ENCODE results near the gene NPHP1. TPM values are rescaled to one million over a fixed set of nuclear protein-coding genes. Genes with fewer than 3 reads are reported as not detected.
A peak's percentile ranks its signal among the peaks of the same experiment; 100 is the strongest.

NPHP1 gene
- total and polyA plus RNA-seq, 2 donors (not counting 3 experiments of a cell fraction or from before 2014, with no cell fraction given): 2.3 to 5.9 TPM

- H3K9me1 ChIP-seq (replicated peaks; ENCODE audit: control insufficient read depth, extremely low read depth, insufficient read depth, low read length): no peaks in the 10 kb centered on the region
- TSS peak; percentile 75 for BruUV-seq (replicated peaks)
- dilution Hi-C loops (cut with MboI; ENCODE audit: extremely low pct_ligation_motif_present, low sequenced_read_pairs) (no loop called here), intact Hi-C loops (cut with micrococcal nuclease) (loop anchor here (1.0 kb wide), 2 partner anchors 33 to 48 kb away; no protein-coding TSS in a partner anchor)
- peak; percentile 70 for FAIRE-seq
- peak overlapping the region in 1 of 3 experiments; percentile 8 for H3K4me3 ChIP-seq (replicated peaks in 1 of 3; ENCODE audit: insufficient read depth in 1 of 3, low read depth in 1 of 3, low read length in 3 of 3)
- ChIA-PET POLR2A (interaction anchor here (0.6 to 1.1 kb wide), 2 partner anchors 33 to 44 kb away, joined by 3 to 5 read pairs; no protein-coding TSS in a partner anchor), CTCF (interaction anchor here (0.7 to 1.7 kb wide), 3 partner anchors 18 to 33 kb away, joined by 3 to 10 read pairs (median 4); partner anchors contain the start of gene MALL)
- no peaks in the 10 kb centered on the region for H3K27me3 ChIP-seq (ENCODE audit: control insufficient read depth in 2 of 2, insufficient read depth in 2 of 2, low read length in 2 of 2)
- peak overlapping the region; percentile 95 for H3K4me2 ChIP-seq (ENCODE audit: insufficient read depth, low read length)
- no peaks in the 10 kb centered on the region for H4K20me1 ChIP-seq (replicated peaks; ENCODE audit: control insufficient read depth, extremely low read depth, insufficient read depth, low read length)
- no peaks in the 10 kb centered on the region for H3K79me2 ChIP-seq (ENCODE audit: control insufficient read depth, insufficient read depth, low read length)
- H3K4me1 ChIP-seq (ENCODE audit: control insufficient read depth, extremely low read depth, insufficient read depth, low read length): peaks cover 42% of the 10 kb centered on the region
- H3K9me3 ChIP-seq (replicated peaks; ENCODE audit: control insufficient read depth, insufficient read depth, low read length): no peaks in the 10 kb centered on the region
- H2AFZ ChIP-seq (ENCODE audit: low read depth, low read length): no peak overlapping the region
- DNase-seq (ENCODE audit: low read depth, low spot score): peak; percentile 95
- peak overlapping the region; percentile 91 for H3K27ac ChIP-seq (ENCODE audit: insufficient read depth, low read depth, low read length)
- H3K9ac ChIP-seq (replicated peaks; ENCODE audit: extremely low read depth, insufficient read depth, low read length): peak overlapping the region; percentile 83
- TF ChIP-seq GATA2 (IDR thresholded peaks at IDR 0.05; ENCODE audit: insufficient read depth, insufficient read length, low read depth, low read length) (peak; percentile 99), JUN (IDR thresholded peaks at IDR 0.05; ENCODE audit: borderline replicate concordance, insufficient read depth, insufficient read length, low read depth) (peak; percentile 99), POLR2AphosphoS5 (IDR thresholded peaks at IDR 0.05; ENCODE audit: insufficient read depth, low read depth, low read length) (peak; percentile 85), EZH2 (IDR thresholded peaks at IDR 0.05; ENCODE audit: borderline replicate concordance, low read depth, low read length, severe bottlenecking) (no peak), FOS (IDR thresholded peaks at IDR 0.05; ENCODE audit: borderline replicate concordance, insufficient read depth, low read length) (peak; percentile 99), POLR2A (IDR thresholded peaks at IDR 0.05; ENCODE audit: low read depth, low read length) (peak; percentile 58), MYC (IDR thresholded peaks at IDR 0.05; ENCODE audit: low read depth, low read length) (no peak)
- TF ChIP-seq, protein P1, sequence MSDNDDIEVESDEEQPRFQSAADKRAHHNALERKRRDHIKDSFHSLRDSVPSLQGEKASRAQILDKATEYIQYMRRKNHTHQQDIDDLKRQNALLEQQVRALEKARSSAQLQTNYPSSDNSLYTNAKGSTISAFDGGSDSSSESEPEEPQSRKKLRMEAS (IDR thresholded peaks at IDR 0.05; ENCODE audit: insufficient read depth, insufficient read length): no peak
- TF ChIP-seq, protein P2, sequence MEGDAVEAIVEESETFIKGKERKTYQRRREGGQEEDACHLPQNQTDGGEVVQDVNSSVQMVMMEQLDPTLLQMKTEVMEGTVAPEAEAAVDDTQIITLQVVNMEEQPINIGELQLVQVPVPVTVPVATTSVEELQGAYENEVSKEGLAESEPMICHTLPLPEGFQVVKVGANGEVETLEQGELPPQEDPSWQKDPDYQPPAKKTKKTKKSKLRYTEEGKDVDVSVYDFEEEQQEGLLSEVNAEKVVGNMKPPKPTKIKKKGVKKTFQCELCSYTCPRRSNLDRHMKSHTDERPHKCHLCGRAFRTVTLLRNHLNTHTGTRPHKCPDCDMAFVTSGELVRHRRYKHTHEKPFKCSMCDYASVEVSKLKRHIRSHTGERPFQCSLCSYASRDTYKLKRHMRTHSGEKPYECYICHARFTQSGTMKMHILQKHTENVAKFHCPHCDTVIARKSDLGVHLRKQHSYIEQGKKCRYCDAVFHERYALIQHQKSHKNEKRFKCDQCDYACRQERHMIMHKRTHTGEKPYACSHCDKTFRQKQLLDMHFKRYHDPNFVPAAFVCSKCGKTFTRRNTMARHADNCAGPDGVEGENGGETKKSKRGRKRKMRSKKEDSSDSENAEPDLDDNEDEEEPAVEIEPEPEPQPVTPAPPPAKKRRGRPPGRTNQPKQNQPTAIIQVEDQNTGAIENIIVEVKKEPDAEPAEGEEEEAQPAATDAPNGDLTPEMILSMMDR (IDR thresholded peaks at IDR 0.05; ENCODE audit: extremely low read depth in 1 of 2, insufficient read depth in 1 of 2, low read depth in 1 of 2, low read length in 2 of 2): no peak
- H3K36me3 ChIP-seq (ENCODE audit: control insufficient read depth in 2 of 2, extremely low read depth in 1 of 2, insufficient read depth in 2 of 2, low read length in 2 of 2): no peaks in the 10 kb centered on the region
These were observed 55.2 kb downstream of the NPHP1 start for GRCh38 chr2:110149330-110150220.
